K562 (cell line): ENCODE data around the gene GALNT17. TPM values are rescaled to one million over a fixed set of nuclear protein-coding genes. Genes with fewer than 3 reads are reported as not detected.
"Not testable (repeated sequence)": the region's sequence is repeated elsewhere in the genome, so short reads cannot be mapped to it uniquely, and the experiment has no call there.

Experiments used
- ATAC-seq: fragments of 200-7000 bp; cut with Tn5 transposase; 3 replicates; pipeline ENCODE4 v1.9.1; 2020; ENCODE audit warnings: moderate library complexity
- BruUV-seq: library from RNA; stranded (reverse); fragments of 400-500 nt; replicated peaks from 2 replicates; lab custom pipeline; 2021; lab: Mats Ljungman, UMichigan
- CTCF ChIA-PET: fragments of 300-600 bp; formaldehyde crosslinking; extraction: SDS; loops from one replicate; lab custom pipeline; 2021; ENCODE audit warnings: low intra/inter-chr PET ratio; lab: Yijun Ruan, JAX
- POLR2A ChIA-PET: fragments of 300-600, 350-650 bp; sonication (Branson Sonifier 250); formaldehyde crosslinking; extraction: SDS; loops from one replicate; lab custom pipeline; 2021; ENCODE audit warnings: antibody characterized with exemption, inconsistent platforms; lab: Yijun Ruan, JAX
- DNase-seq, 4 experiments: peaks; one replicate each; pipeline versions ENCODE4 v3.0.0 to v3.0.0-alpha.2; 2011 to 2018; ENCODE audit warnings: low spot score in 3 of 4, mixed read lengths in 3 of 4; ENCODE audit errors: extremely low read depth in 1 of 4
- FAIRE-seq: peaks from 2 replicates; lab custom pipeline; 2011; peaks lifted over from hg19 to GRCh38; lab: Jason Lieb, UNC
- H2AFZ ChIP-seq: 2 replicates; pipeline ENCODE4 v1.6.0; 2011; ENCODE audit warnings: low read depth, low read length, control low read depth, inconsistent platforms
- H3K27ac ChIP-seq: fragments of 200-600 bp; 3 replicates; pipeline ENCODE4 v1.8.0; 2011; ENCODE audit warnings: low read depth, mild to moderate bottlenecking, control low read depth, inconsistent platforms, low read length, moderate library complexity, mixed read lengths; ENCODE audit errors: extremely low read depth
- H3K27me3 ChIP-seq, 2 experiments: fragments of 300-600 bp in 1 of 2; 2 replicates in 1 of 2; 3 replicates in 1 of 2; pipeline versions ENCODE4 v1.6.0 to v1.8.0; 2011; ENCODE audit warnings: inconsistent platforms in 2 of 2, low read length in 2 of 2, mild to moderate bottlenecking in 1 of 2, mixed read lengths in 1 of 2, moderate library complexity in 1 of 2; ENCODE audit not compliant: control insufficient read depth in 2 of 2, insufficient read depth in 2 of 2
- H3K36me3 ChIP-seq: fragments of 300-600 bp; 3 replicates; pipeline ENCODE4 v1.8.0; 2011; ENCODE audit warnings: mild to moderate bottlenecking, low read length, inconsistent platforms; ENCODE audit not compliant: control insufficient read depth, insufficient read depth
- H3K4me1 ChIP-seq, 2 experiments: fragments of 200-600 bp in 1 of 2; replicated peaks in 1 of 2; 2 replicates in 1 of 2; 3 replicates in 1 of 2; pipeline versions ENCODE4 v1.5.1 to v1.8.0; 2011; ENCODE audit warnings: inconsistent platforms in 2 of 2, low read length in 2 of 2, mild to moderate bottlenecking in 1 of 2, mixed read lengths in 1 of 2, moderate library complexity in 1 of 2; ENCODE audit not compliant: control insufficient read depth in 2 of 2, insufficient read depth in 2 of 2
- H3K4me2 ChIP-seq: 2 replicates; pipeline ENCODE4 v1.6.1; 2011; ENCODE audit warnings: low read length, control low read depth, inconsistent platforms, mixed read lengths; ENCODE audit not compliant: insufficient read depth
- H3K4me3 ChIP-seq: fragments of 200-600 bp; sonication (generic), shearing (Covaris generic); 2 replicates; pipeline ENCODE4 v1.5.1; 2016; ENCODE audit warnings: control low read depth, inconsistent platforms
- H3K79me2 ChIP-seq: fragments of 200-600 bp; 3 replicates; pipeline ENCODE4 v1.8.0; 2011; ENCODE audit warnings: low read length, inconsistent platforms; ENCODE audit not compliant: control insufficient read depth, insufficient read depth
- H3K9ac ChIP-seq, 2 experiments: 2 replicates each; pipeline versions ENCODE4 v1.6.0 to v1.6.1; 2011; ENCODE audit warnings: low read depth in 2 of 2, low read length in 2 of 2, control low read depth in 1 of 2, inconsistent platforms in 1 of 2, mild to moderate bottlenecking in 1 of 2, mixed read lengths in 1 of 2; ENCODE audit not compliant: insufficient read depth in 1 of 2
- H3K9me1 ChIP-seq: one replicate; pipeline ENCODE4 v1.6.0; 2011; ENCODE audit warnings: inconsistent platforms, mild to moderate bottlenecking, low read length, moderate library complexity; ENCODE audit not compliant: control insufficient read depth, insufficient read depth
- H3K9me3 ChIP-seq: replicated peaks from 2 replicates; pipeline ENCODE4 v1.5.1; 2011; ENCODE audit warnings: low read depth, low read length, inconsistent platforms; ENCODE audit not compliant: control insufficient read depth, insufficient read depth
- H4K20me1 ChIP-seq: replicated peaks from 2 replicates; pipeline ENCODE4 v1.6.1; 2011; ENCODE audit warnings: low read length, inconsistent platforms, mixed read lengths; ENCODE audit not compliant: control insufficient read depth, insufficient read depth
- THRAP3 ChIP-seq: fragments of 450-650 bp; IDR thresholded peaks from 2 replicates; pipeline ENCODE4 v1.6.1; 2016; ENCODE audit warnings: mild to moderate bottlenecking, inconsistent platforms, borderline replicate concordance
- WGBS: fragments of 100-300 bp; shearing (Covaris generic); methylation state at CpG from one replicate; pipeline ENCODE4 v1.1.6; 2016; ENCODE audit warnings: low coverage, mixed read lengths; ENCODE audit not compliant: insufficient coverage; ENCODE audit errors: missing lambda C conversion rate; 5-methylcytosine and 5-hydroxymethylcytosine counted together
- in situ Hi-C: fragments of 300-500 bp; cut with MboI; formaldehyde crosslinking; loops from 4 replicates; pipeline ENCODE4 v1.15.0; 2018; ENCODE audit warnings: inconsistent platforms, mixed read lengths
- intact Hi-C: fragments of 100-400 bp; cut with micrococcal nuclease; formaldehyde crosslinking; loops from 2 replicates; pipeline ENCODE4 v1.14.2; 2022
- polyA plus RNA-seq, 8 experiments: library from polyadenylated mRNA; depleted of rRNA in 4 of 8; stranded (reverse) in 5 of 8; unstranded in 3 of 8; fragments of >200 nt; fragmentation: Nextera tagmentation in 2 of 8; fragmentation: Illumina TruSeq in 1 of 8; extraction: Ambion mirVana in 2 of 8; extraction: Trizol in 1 of 8; gene quantifications; 2 replicates each; pipeline versions ENCODE4 v1.2.1 to v1.2.3, GENCODE V29; 2011 to 2014; ENCODE audit warnings: inconsistent platforms in 1 of 8, missing spikeins in 1 of 8
- total RNA-seq, 7 experiments: library from RNA; depleted of rRNA in 6 of 7; stranded (reverse); fragments of >200 nt in 6 of 7; fragmentation: Illumina TruSeq in 2 of 7; extraction: Trizol in 2 of 7; gene quantifications; 2 replicates each; pipeline versions ENCODE4 v1.2.1 to v1.2.3, GENCODE V29; 2011 to 2021; ENCODE audit warnings: low replicate concordance in 1 of 7

GALNT17 gene
- total and polyA plus RNA-seq, 9 of the 15 experiments (the other 6 are each of a cell fraction or from before 2014, with no cell fraction given) = not detected

DNA sequence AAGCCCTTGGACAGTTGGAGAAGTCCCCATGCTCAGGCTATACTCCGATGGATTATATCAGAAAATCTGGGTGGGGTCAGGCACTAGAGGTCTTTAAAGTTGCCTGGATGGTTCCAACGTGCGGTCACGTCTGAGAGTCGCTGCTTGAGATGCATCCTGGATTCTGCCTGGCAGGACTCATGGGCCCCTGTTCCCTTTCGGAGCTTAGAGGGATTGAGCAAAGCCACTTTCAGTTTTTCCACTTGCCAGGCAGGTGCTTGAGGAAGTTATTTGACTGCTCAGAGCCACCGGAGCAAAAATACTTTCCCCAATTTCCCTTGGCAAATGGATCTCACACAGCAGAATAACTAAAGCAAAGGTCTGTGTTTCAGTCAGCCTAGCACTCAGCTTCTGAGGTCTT is 129.1 kb downstream of the GALNT17 start:
- ATAC-seq = no peak
- POLR2A ChIA-PET = no interaction called here

DNA sequence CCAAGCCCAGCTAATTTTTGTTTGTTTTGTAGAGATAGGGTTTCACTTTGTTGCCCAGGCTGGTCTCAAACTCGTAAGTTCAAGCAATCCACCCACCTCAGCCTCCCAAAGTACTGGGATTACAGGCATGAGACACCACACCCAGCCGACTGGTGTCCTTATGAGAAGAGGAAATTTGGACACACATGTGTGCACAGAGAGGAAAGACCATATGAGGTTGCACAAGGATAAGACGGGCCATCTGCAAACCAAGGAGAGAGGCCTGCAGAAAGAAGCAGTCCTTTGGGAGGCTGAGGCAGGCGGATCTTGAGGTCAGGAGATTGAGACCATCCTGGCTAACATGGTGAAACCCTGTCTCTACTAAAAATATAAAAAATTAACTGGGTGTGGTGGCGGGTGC is 130.9 kb downstream of the GALNT17 start:
- CTCF ChIA-PET, H4K20me1 ChIP-seq, H3K4me2 ChIP-seq, H3K9ac ChIP-seq, H3K27me3 ChIP-seq, BruUV-seq, H3K4me3 ChIP-seq, in situ Hi-C loops, DNase-seq, ATAC-seq, H2AFZ ChIP-seq, FAIRE-seq, H3K4me1 ChIP-seq, H3K36me3 ChIP-seq, H3K79me2 ChIP-seq, intact Hi-C loops, H3K9me3 ChIP-seq, H3K9me1 ChIP-seq, H3K27ac ChIP-seq: not testable (repeated sequence)
- 0% methylated on average over 5 of the region's 5 CpGs for WGBS
- POLR2A ChIA-PET = interaction anchor here (0.7 kb wide), 1 partner anchor 70 kb away, joined by 3 read pairs; no protein-coding TSS in a partner anchor

More for the DNA sequence above, 129.1 kb downstream of the GALNT17 start:
- CTCF ChIA-PET = no interaction called here
- TF ChIP-seq THRAP3 = no peak
- FAIRE-seq (no peak), DNase-seq (no peak)
- H3K36me3 ChIP-seq = no peaks in the 10 kb centered on the region
- no peak overlapping the region for H3K4me2 ChIP-seq
- H3K4me3 ChIP-seq = no peak overlapping the region
- H3K27me3 ChIP-seq = no peaks in the 10 kb centered on the region
- H2AFZ ChIP-seq = no peak overlapping the region
- intact Hi-C loops = no loop called here
- H3K9me3 ChIP-seq = no peaks in the 10 kb centered on the region; the same call in 1 of the 2 replicates
- in situ Hi-C loops = no loop called here
- no peak overlapping the region for H3K27ac ChIP-seq
- H3K79me2 ChIP-seq = no peaks in the 10 kb centered on the region
- no TSS peak for BruUV-seq
- H4K20me1 ChIP-seq = no peaks in the 10 kb centered on the region
- no peak overlapping the region for H3K9ac ChIP-seq
- WGBS = under 1% methylated on average over 7 of the region's 7 CpGs
- H3K4me1 ChIP-seq = no peaks in the 10 kb centered on the region
- no peaks in the 10 kb centered on the region for H3K9me1 ChIP-seq
